HepG2 (cell line): ENCODE data around the gene OXLD1. TPM values are rescaled to one million over a fixed set of nuclear protein-coding genes. Genes with fewer than 3 reads are reported as not detected.
A peak's percentile ranks its signal among the peaks of the same experiment; 100 is the strongest.

Experiments used
- ATAC-seq: fragments of 200-7000 bp; cut with Tn5 transposase; 3 replicates; pipeline ENCODE4 v1.9.1; 2020; ENCODE audit warnings: mild to moderate bottlenecking, moderate library complexity
- BruUV-seq: library from RNA; stranded (reverse); fragments of 400-500 nt; replicated peaks from 2 replicates; lab custom pipeline; 2021; lab: Mats Ljungman, UMichigan
- CTCF ChIA-PET: fragments of 300-600 bp; formaldehyde crosslinking; extraction: SDS; loops from one replicate; lab custom pipeline; 2021; ENCODE audit warnings: low total read pairs, inconsistent platforms, low intra/inter-chr PET ratio; lab: Yijun Ruan, JAX
- POLR2A ChIA-PET: fragments of 350-600 bp; sonication (Branson Sonifier 250); formaldehyde crosslinking; loops from one replicate; lab custom pipeline; 2020; ENCODE audit warnings: antibody characterized with exemption, inconsistent platforms; lab: Yijun Ruan, JAX
- DNase-seq: peaks from one replicate; pipeline ENCODE4 v3.0.0-alpha.2; 2015; ENCODE audit warnings: low spot score
- FAIRE-seq: peaks from 3 replicates; lab custom pipeline; 2011; peaks lifted over from hg19 to GRCh38; lab: Jason Lieb, UNC
- H2AFZ ChIP-seq: one replicate; pipeline ENCODE4 v1.6.1; 2011; ENCODE audit warnings: low read length, inconsistent platforms
- H3K27ac ChIP-seq: fragments of 300-600 bp; 3 replicates; pipeline ENCODE4 v1.8.0; 2011; ENCODE audit warnings: mixed run types, mild to moderate bottlenecking, mixed read lengths, low read length, inconsistent platforms; ENCODE audit not compliant: insufficient read depth; ENCODE audit errors: extremely low read length
- H3K27me3 ChIP-seq, 2 experiments: fragments of 200-600 bp in 1 of 2; 2 replicates in 1 of 2; 3 replicates in 1 of 2; pipeline versions ENCODE4 v1.6.0 to v1.8.0; 2011; ENCODE audit warnings: low read length in 2 of 2, mild to moderate bottlenecking in 2 of 2, moderate library complexity in 2 of 2, inconsistent platforms in 1 of 2; ENCODE audit not compliant: insufficient read depth in 2 of 2, control insufficient read depth in 1 of 2
- H3K36me3 ChIP-seq, 2 experiments: fragments of 200-600 bp in 1 of 2; replicated peaks in 1 of 2; 2 replicates in 1 of 2; 3 replicates in 1 of 2; pipeline versions ENCODE4 v1.5.1 to v1.8.0; 2011; ENCODE audit warnings: low read length in 2 of 2, inconsistent platforms in 1 of 2; ENCODE audit not compliant: insufficient read depth in 2 of 2, control insufficient read depth in 1 of 2
- H3K4me1 ChIP-seq: 2 replicates; pipeline ENCODE4 v1.5.1; 2012; ENCODE audit warnings: low read length, inconsistent platforms; ENCODE audit not compliant: insufficient read depth
- H3K4me2 ChIP-seq: 2 replicates; pipeline ENCODE4 v1.6.0; 2011; ENCODE audit warnings: low read depth, low read length, inconsistent platforms
- H3K4me3 ChIP-seq, 3 experiments: fragments of 200-600 bp in 1 of 3; sonication (generic), shearing (Covaris generic) in 1 of 3; replicated peaks in 1 of 3; 2 replicates each; pipeline ENCODE4 v1.5.1; 2011 to 2016; ENCODE audit warnings: low read length in 3 of 3, inconsistent platforms in 2 of 3, low read depth in 2 of 3, mild to moderate bottlenecking in 2 of 3, control low read depth in 1 of 3, mixed read lengths in 1 of 3; ENCODE audit not compliant: insufficient read depth in 1 of 3
- H3K79me2 ChIP-seq: one replicate; pipeline ENCODE4 v1.6.1; 2011; ENCODE audit warnings: low read length, inconsistent platforms; ENCODE audit not compliant: insufficient read depth
- H3K9ac ChIP-seq: 2 replicates; pipeline ENCODE4 v1.6.0; 2011; ENCODE audit warnings: mild to moderate bottlenecking, low read depth, low read length, inconsistent platforms; ENCODE audit not compliant: insufficient read depth
- H3K9me3 ChIP-seq: 2 replicates; pipeline ENCODE4 v1.5.1; 2012; ENCODE audit warnings: mild to moderate bottlenecking, low read length
- H4K20me1 ChIP-seq: 2 replicates; pipeline ENCODE4 v1.6.0; 2011; ENCODE audit warnings: inconsistent platforms, mild to moderate bottlenecking, low read length, moderate library complexity; ENCODE audit not compliant: insufficient read depth
- AGO2 ChIP-seq: fragments of 200-400 bp; formaldehyde crosslinking; optimal IDR thresholded peaks from 2 replicates; pipeline ENCODE3; 2017; ENCODE audit warnings: mild to moderate bottlenecking, low read depth, low read length, moderate library complexity
- PBX2 ChIP-seq: IDR thresholded peaks from 2 replicates; pipeline ENCODE4 v1.6.1; 2016; ENCODE audit warnings: control low read depth
- RBFOX2 ChIP-seq: fragments of 200-400 bp; formaldehyde crosslinking; IDR thresholded peaks from 2 replicates; pipeline ENCODE4 v1.6.1; 2017; ENCODE audit warnings: low read depth, mild to moderate bottlenecking, low read length
- ZNF687 ChIP-seq: sonication (generic); formaldehyde crosslinking; IDR thresholded peaks from 2 replicates; pipeline ENCODE4 v1.5.1; 2020; ENCODE audit warnings: mild to moderate bottlenecking, missing genetic modification reagents, moderate library complexity
- WGBS: methylation state at CpG from one replicate; pipeline ENCODE4 v1.1.6; 2017; ENCODE audit warnings: low lambda C conversion rate; 5-methylcytosine and 5-hydroxymethylcytosine counted together
- in situ Hi-C: cut with HindIII; loops from 2 replicates; pipeline ENCODE4 v1.10.0; 2017; ENCODE audit warnings: low pct_unique_long_range_greater_than_20kb; ENCODE audit not compliant: extremely low pct_ligation_motif_present
- intact Hi-C: fragments of 100-400 bp; cut with micrococcal nuclease; formaldehyde crosslinking; loops from one replicate; pipeline ENCODE4 v1.10.0; 2022; ENCODE audit not compliant: unreplicated experiment
- polyA plus RNA-seq, 8 experiments: library from polyadenylated mRNA; depleted of rRNA in 3 of 8; stranded (reverse) in 7 of 8; unstranded in 1 of 8; fragments of >200 nt; fragmentation: Illumina TruSeq in 4 of 8; extraction: Trizol in 4 of 8; gene quantifications; 2 replicates each; pipeline versions ENCODE4 v1.2.1 to v1.2.3, GENCODE V29; 2011 to 2016; ENCODE audit warnings: low read depth in 4 of 8, missing spikeins in 1 of 8, mixed read lengths in 1 of 8; ENCODE audit not compliant: insufficient read depth in 1 of 8
- total RNA-seq, 5 experiments: library from RNA; depleted of rRNA; stranded (reverse); fragments of >200 nt; fragmentation: Illumina TruSeq; extraction: Trizol; gene quantifications; 2 replicates each; pipeline ENCODE4 v1.2.3, GENCODE V29; 2016; ENCODE audit warnings: low read depth in 1 of 5

The OXLD1 gene
- total and polyA plus RNA-seq, 2 of the 13 experiments (the other 11 are each of a cell fraction or from before 2014, with no cell fraction given) = 27.1 to 37.5 TPM

- Histone ChIP-seq H3K27ac (no peak overlapping the region), H3K4me1 (peaks cover 26% of the 10 kb centered on the region), H3K4me3 (no peak overlapping the region), H4K20me1 (no peaks in the 10 kb centered on the region), H2AFZ (no peak overlapping the region), H3K27me3 (no peaks in the 10 kb centered on the region; a peak in 1 of 5 replicates), H3K36me3 (peaks cover 47 to 60% of the 10 kb centered on the region in 2 experiments; a peak in 4 of 5 replicates), H3K79me2 (peaks cover 35% of the 10 kb centered on the region), H3K4me2 (no peak overlapping the region), H3K9me3 (no peaks in the 10 kb centered on the region), H3K9ac (no peak overlapping the region)
- DNase-seq (no peak), ATAC-seq (no peak), FAIRE-seq (no peak)
- intact Hi-C loops = no loop called here
- TF ChIP-seq ZNF687 (CRISPR knock-in tag) (0 out of 2 replicates have a peak, but pooled peaks have one; percentile 2), AGO2 (peak; percentile 33), PBX2 (CRISPR knock-in tag) (no peak), RBFOX2 (0 out of 2 replicates have a peak, but pooled peaks have one; percentile 9)
- 95% methylated on average over 17 of the region's 20 CpGs for WGBS
- in situ Hi-C loops = no loop called here
- POLR2A ChIA-PET = interaction anchor here (1.8 kb wide), 1 partner anchor 16 kb away, joined by 6 read pairs; the partner anchor contains the start of gene MRPL12
- no TSS peak for BruUV-seq
- CTCF ChIA-PET = no interaction called here
Measured at GRCh38 chr17:81686614-81687013, 20.2 kb upstream of the OXLD1 start.
